NAMALWA (cell line): ENCODE results near the gene LRRC4C.
"Not testable (repeated sequence)": the region's sequence is repeated elsewhere in the genome, so short reads cannot be mapped to it uniquely, and the experiment has no call there.

Experiments
- DNase-seq: peaks from one replicate; pipeline ENCODE4 v3.0.0-alpha.2; 2015; ENCODE audit warnings: low spot score

Gene LRRC4C

GRCh38 chr11:41018224-41018623, 441.2 kb downstream of the LRRC4C start:
- no peak for DNase-seq

- no peak for DNase-seq
These were observed 448.9 kb downstream of the LRRC4C start for GRCh38 chr11:41010361-41011050.

- DNase-seq, result no peak
These were observed 453.5 kb downstream of the LRRC4C start for GRCh38 chr11:41005986-41006385.

- no peak for DNase-seq
These were observed 455.8 kb downstream of the LRRC4C start for GRCh38 chr11:41003339-41004282.

GRCh38 chr11:40998920-40999319, 460.5 kb downstream of the LRRC4C start:
- DNase-seq, result no peak

- DNase-seq, result no peak
These were observed 471.5 kb downstream of the LRRC4C start for GRCh38 chr11:40987776-40988435.

- DNase-seq, result no peak
These were observed 473.1 kb downstream of the LRRC4C start for GRCh38 chr11:40986320-40986719.

GRCh38 chr11:40975076-40975475, 484.4 kb downstream of the LRRC4C start:
- DNase-seq, result no peak

GRCh38 chr11:40974186-40974795, 485.2 kb downstream of the LRRC4C start:
- no peak for DNase-seq

GRCh38 chr11:40958707-40959106, 500.7 kb downstream of the LRRC4C start:
- DNase-seq, result no peak

GRCh38 chr11:40952479-40952878, 507.0 kb downstream of the LRRC4C start:
- no peak for DNase-seq

- no peak for DNase-seq
These were observed 521.5 kb downstream of the LRRC4C start for GRCh38 chr11:40938002-40938401.

GRCh38 chr11:40924915-40925314, 534.5 kb downstream of the LRRC4C start:
- DNase-seq, result no peak

GRCh38 chr11:40921246-40921645, 538.2 kb downstream of the LRRC4C start:
- DNase-seq, result no peak

- not testable (repeated sequence) for DNase-seq
These were observed 548.7 kb downstream of the LRRC4C start for GRCh38 chr11:40910774-40911173.

GRCh38 chr11:40894501-40894900, 565.0 kb downstream of the LRRC4C start:
- no peak for DNase-seq

- no peak for DNase-seq
These were observed 574.0 kb downstream of the LRRC4C start for GRCh38 chr11:40885250-40885954.

- DNase-seq, result no peak
These were observed 577.2 kb downstream of the LRRC4C start for GRCh38 chr11:40882301-40882700.

- no peak for DNase-seq
These were observed 579.5 kb downstream of the LRRC4C start for GRCh38 chr11:40879911-40880310.

GRCh38 chr11:40877981-40878380, 581.5 kb downstream of the LRRC4C start:
- no peak for DNase-seq

- no peak for DNase-seq
These were observed 582.2 kb downstream of the LRRC4C start for GRCh38 chr11:40877256-40877655.
